Esophagus muscularis mucosa (tissue), 4 donors: Measurements from ENCODE around the gene CACNA2D3.

Experiments used
- EP300 ChIP-seq: sonication (generic); formaldehyde crosslinking; IDR thresholded peaks from one replicate; pipeline ENCODE4 v1.6.1; 2017; ENCODE audit warnings: antibody characterized with exemption
- POLR2A ChIP-seq: fragments of 450-650 bp; IDR thresholded peaks from one replicate; pipeline ENCODE4 v1.6.1; 2017; ENCODE audit warnings: antibody characterized with exemption, moderate library complexity, mild to moderate bottlenecking, low read depth
- POLR2AphosphoS5 ChIP-seq, 2 donors: sonication (generic); formaldehyde crosslinking; IDR thresholded peaks; one replicate each; pipeline ENCODE4 v1.6.1; 2017; ENCODE audit warnings: antibody characterized with exemption in 2 of 2
- TF ChIP-seq, protein P1 (sequence below), 3 experiments: fragments of 200-600 bp in 2 of 3; fragments of 450-650 bp in 1 of 3; sonication (generic) in 2 of 3; IDR thresholded peaks; one replicate each; pipeline ENCODE4 v1.5.1; 2017 to 2019; ENCODE audit warnings: antibody characterized with exemption in 3 of 3, mild to moderate bottlenecking in 2 of 3, moderate library complexity in 1 of 3

DNA sequence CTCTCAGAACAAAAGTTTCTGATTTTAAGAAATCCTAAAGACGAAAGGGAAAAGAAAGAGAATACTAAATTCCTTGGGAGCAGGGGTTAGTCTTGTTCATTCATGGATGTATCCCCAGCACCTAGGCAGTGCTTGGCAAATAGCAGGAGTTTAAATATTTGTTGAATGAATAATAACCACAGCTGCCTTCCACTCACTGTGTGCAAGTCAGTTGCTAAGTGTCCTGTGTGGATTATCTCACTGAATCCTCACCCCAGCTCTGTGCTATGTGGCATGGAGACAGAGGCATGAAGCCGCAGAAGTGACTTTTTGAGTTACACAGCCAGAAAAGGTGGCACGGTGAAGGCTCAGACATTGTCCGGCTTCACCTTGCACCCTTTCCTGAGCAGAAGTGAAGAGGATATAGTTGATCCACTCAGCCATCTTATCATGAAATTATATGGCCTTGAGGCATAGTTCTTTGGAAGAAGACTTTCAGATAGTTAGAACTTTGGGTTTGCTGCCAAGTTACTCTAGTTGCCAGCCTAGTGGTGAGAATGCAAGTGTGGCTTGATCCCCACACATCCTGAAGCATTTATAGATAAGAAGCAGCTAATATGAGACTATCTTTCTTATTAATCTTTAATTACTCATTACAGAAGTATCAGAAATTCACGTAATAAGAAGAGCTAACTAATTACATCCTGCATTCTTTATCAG, 450.0 kb downstream of the CACNA2D3 start:
- TF ChIP-seq, protein P1, sequence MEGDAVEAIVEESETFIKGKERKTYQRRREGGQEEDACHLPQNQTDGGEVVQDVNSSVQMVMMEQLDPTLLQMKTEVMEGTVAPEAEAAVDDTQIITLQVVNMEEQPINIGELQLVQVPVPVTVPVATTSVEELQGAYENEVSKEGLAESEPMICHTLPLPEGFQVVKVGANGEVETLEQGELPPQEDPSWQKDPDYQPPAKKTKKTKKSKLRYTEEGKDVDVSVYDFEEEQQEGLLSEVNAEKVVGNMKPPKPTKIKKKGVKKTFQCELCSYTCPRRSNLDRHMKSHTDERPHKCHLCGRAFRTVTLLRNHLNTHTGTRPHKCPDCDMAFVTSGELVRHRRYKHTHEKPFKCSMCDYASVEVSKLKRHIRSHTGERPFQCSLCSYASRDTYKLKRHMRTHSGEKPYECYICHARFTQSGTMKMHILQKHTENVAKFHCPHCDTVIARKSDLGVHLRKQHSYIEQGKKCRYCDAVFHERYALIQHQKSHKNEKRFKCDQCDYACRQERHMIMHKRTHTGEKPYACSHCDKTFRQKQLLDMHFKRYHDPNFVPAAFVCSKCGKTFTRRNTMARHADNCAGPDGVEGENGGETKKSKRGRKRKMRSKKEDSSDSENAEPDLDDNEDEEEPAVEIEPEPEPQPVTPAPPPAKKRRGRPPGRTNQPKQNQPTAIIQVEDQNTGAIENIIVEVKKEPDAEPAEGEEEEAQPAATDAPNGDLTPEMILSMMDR (IDR thresholded peaks at IDR 0.05) = no peak
- TF ChIP-seq POLR2A (no peak), POLR2AphosphoS5 (IDR thresholded peaks at IDR 0.05) (no peak), EP300 (no peak)
